Breast epithelium (tissue), 4 donors: ENCODE measurements around the gene RCOR1. TPM values are rescaled to one million over a fixed set of nuclear protein-coding genes. Genes with fewer than 3 reads are reported as not detected.

Experiments
- DNase-seq, 2 donors: peaks; one replicate each; pipeline ENCODE4 v3.0.0-alpha.2; 2019; ENCODE audit warnings: low spot score in 2 of 2
- H3K27ac ChIP-seq, 2 donors: fragments of 200-600 bp; sonication (generic) in 1 of 2; one replicate each; pipeline ENCODE4 v1.5.1; 2016 to 2019; ENCODE audit warnings: mild to moderate bottlenecking in 1 of 2
- H3K27me3 ChIP-seq, 2 donors: fragments of 200-600 bp; sonication (generic) in 1 of 2; one replicate each; pipeline versions ENCODE4 v1.5.1 to v1.6.0; 2017 to 2019; ENCODE audit warnings: control low read depth in 1 of 2, mild to moderate bottlenecking in 1 of 2
- H3K36me3 ChIP-seq: fragments of 200-600 bp; one replicate; pipeline ENCODE4 v1.5.1; 2019
- H3K4me1 ChIP-seq, 2 donors: fragments of 200-600 bp; sonication (generic); one replicate each; pipeline ENCODE4 v1.5.1; 2016 to 2019; ENCODE audit warnings: control low read depth in 1 of 2
- H3K4me3 ChIP-seq, 3 donors: fragments of 200-600 bp; sonication (generic); 1 replicate in 2 of 3; 2 replicates in 1 of 3; pipeline ENCODE4 v1.5.1; 2016 to 2019; ENCODE audit warnings: mild to moderate bottlenecking in 3 of 3, moderate library complexity in 2 of 3
- H3K9me3 ChIP-seq, 2 donors: fragments of 200-600 bp; sonication (generic) in 1 of 2; one replicate each; pipeline ENCODE4 v1.5.1; 2016 to 2019; ENCODE audit warnings: control low read depth in 1 of 2
- CTCF ChIP-seq, 3 donors: fragments of 450-650 bp; IDR thresholded peaks; one replicate each; pipeline ENCODE4 v1.5.1; 2016 to 2017; ENCODE audit warnings: antibody characterized with exemption in 3 of 3, mild to moderate bottlenecking in 3 of 3, moderate library complexity in 3 of 3
- POLR2A ChIP-seq: fragments of 450-650 bp; IDR thresholded peaks from one replicate; pipeline ENCODE4 v1.6.1; 2016; ENCODE audit warnings: antibody characterized with exemption, mild to moderate bottlenecking, moderate library complexity
- POLR2AphosphoS5 ChIP-seq, 3 donors: sonication (generic); formaldehyde crosslinking; IDR thresholded peaks; one replicate each; pipeline ENCODE4 v1.6.1; 2017; ENCODE audit warnings: antibody characterized with exemption in 3 of 3
- intact Hi-C: fragments of 100-400 bp; cut with DNase I; formaldehyde crosslinking; loops from one replicate; pipeline ENCODE4 v1.15.1; 2023; ENCODE audit warnings: low total_unique reads
- total RNA-seq, 3 donors: library from RNA; depleted of rRNA; stranded (reverse); fragments of >200 nt; gene quantifications; one replicate each; pipeline ENCODE4 v1.1.0, GENCODE V29; 2016

RCOR1 gene
- total RNA-seq, 3 donors from 2014 or later = 15.7 to 21.8 (median 20.3) TPM

GRCh38 chr14:102593061-102593824 is 794 bp downstream of the RCOR1 start:
- peak overlapping the region; percentile 98 to 100 for H3K27ac ChIP-seq
- no peaks in the 10 kb centered on the region for H3K36me3 ChIP-seq
- no peaks in the 10 kb centered on the region for H3K9me3 ChIP-seq
- peak overlapping the region; percentile 88 to 96 (median 95) for H3K4me3 ChIP-seq
- intact Hi-C loops = no loop called here
- peak; percentile 37 to 55 for DNase-seq
- H3K27me3 ChIP-seq = no peaks in the 10 kb centered on the region
- H3K4me1 ChIP-seq = peaks cover 3 to 9% of the 10 kb centered on the region in 2 donors
- no peak for TF ChIP-seq POLR2AphosphoS5 (IDR thresholded peaks at IDR 0.05)
- peak; percentile 43 to 53 (median 51) for TF ChIP-seq CTCF (IDR thresholded peaks at IDR 0.05)
- TF ChIP-seq POLR2A = no peak

GRCh38 chr14:102593825-102594137 is 1.3 kb downstream of the RCOR1 start:
- TF ChIP-seq CTCF (IDR thresholded peaks at IDR 0.05) (no peak), POLR2AphosphoS5 (IDR thresholded peaks at IDR 0.05) (no peak), POLR2A (no peak)
- Histone ChIP-seq H3K4me3 (peak overlapping the region; percentile 88 to 96 (median 95)), H3K4me1 (peaks cover 3 to 9% of the 10 kb centered on the region in 2 donors), H3K36me3 (no peaks in the 10 kb centered on the region), H3K27ac (peak overlapping the region; percentile 98 to 100), H3K9me3 (no peaks in the 10 kb centered on the region), H3K27me3 (no peaks in the 10 kb centered on the region)
- no peak for DNase-seq
- intact Hi-C loops = no loop called here

- Histone ChIP-seq H3K4me3 (peak overlapping the region in 1 of 3 donors; percentile 88), H3K9me3 (no peaks in the 10 kb centered on the region), H3K27ac (no peak overlapping the region), H3K4me1 (peaks cover 3 to 9% of the 10 kb centered on the region in 2 donors), H3K36me3 (no peaks in the 10 kb centered on the region), H3K27me3 (no peaks in the 10 kb centered on the region)
- peak; percentile 46 to 61 for DNase-seq
- intact Hi-C loops = no loop called here
- TF ChIP-seq CTCF (IDR thresholded peaks at IDR 0.05) (peak; percentile 64 to 83 (median 83)), POLR2AphosphoS5 (IDR thresholded peaks at IDR 0.05) (no peak), POLR2A (no peak)
Measured at GRCh38 chr14:102594514-102595175, 2.2 kb downstream of the RCOR1 start.

GRCh38 chr14:102601378-102601925 is 9.0 kb downstream of the RCOR1 start:
- no peak overlapping the region for H3K4me3 ChIP-seq
- intact Hi-C loops = no loop called here
- no peak overlapping the region for H3K27ac ChIP-seq
- peaks cover 0 to 9% of the 10 kb centered on the region in 2 donors for H3K4me1 ChIP-seq
- TF ChIP-seq POLR2A (no peak), POLR2AphosphoS5 (IDR thresholded peaks at IDR 0.05) (no peak), CTCF (IDR thresholded peaks at IDR 0.05) (no peak)
- DNase-seq = no peak
- no peaks in the 10 kb centered on the region for H3K27me3 ChIP-seq
- no peaks in the 10 kb centered on the region for H3K9me3 ChIP-seq
- H3K36me3 ChIP-seq = no peaks in the 10 kb centered on the region
